AG04450 (cell line): Measurements from ENCODE around the gene AZI2. TPM values are rescaled to one million over a fixed set of nuclear protein-coding genes. Genes with fewer than 3 reads are reported as not detected.

ENCODE experiments used
- CTCF ChIA-PET: fragments of 300-600, 350-600 bp; formaldehyde crosslinking; extraction: SDS; loops from one replicate; lab custom pipeline; 2022; ENCODE audit warnings: antibody characterized with exemption, inconsistent platforms; lab: Charles Lee
- POLR2A ChIA-PET: fragments of 350-600 bp; formaldehyde crosslinking; extraction: SDS; loops from one replicate; lab custom pipeline; 2021; ENCODE audit warnings: antibody characterized with exemption, inconsistent platforms; lab: Yijun Ruan, JAX
- DNase-seq: peaks from one replicate; pipeline ENCODE4 v3.0.0-alpha.2; 2011; ENCODE audit warnings: low read depth, low spot score
- H3K27ac ChIP-seq: one replicate; pipeline ENCODE4 v1.5.1; 2012; ENCODE audit warnings: low read depth, low read length, control low read depth
- H3K27me3 ChIP-seq: one replicate; pipeline ENCODE4 v1.6.0; 2012; ENCODE audit warnings: low read length; ENCODE audit not compliant: control insufficient read depth, insufficient read depth
- H3K4me3 ChIP-seq: 2 replicates; pipeline ENCODE4 v1.5.1; 2011; ENCODE audit warnings: mild to moderate bottlenecking, low read depth, low read length, control low read depth
- H3K9me3 ChIP-seq: 2 replicates; pipeline ENCODE4 v1.5.1; 2012; ENCODE audit warnings: low read length; ENCODE audit not compliant: control insufficient read depth, insufficient read depth
- CTCF ChIP-seq: IDR thresholded peaks from 2 replicates; pipeline ENCODE4 v1.5.1; 2011; ENCODE audit warnings: low read depth, low read length, control low read depth, inconsistent platforms
- polyA minus RNA-seq: library from RNA; depleted of rRNA, polyadenylated mRNA; stranded (reverse); fragments of >200 nt; gene quantifications from 2 replicates; pipeline ENCODE4 v1.2.3, GENCODE V29; 2011; rRNA and poly(A)+ RNA removed
- polyA plus RNA-seq: library from polyadenylated mRNA; depleted of rRNA; stranded (reverse); fragments of >200 nt; gene quantifications from 2 replicates; pipeline ENCODE4 v1.2.3, GENCODE V29; 2011; rRNA removed

AZI2 gene
- polyA plus RNA-seq: 119 and 164 TPM in 2 replicates
- 37.5 and 79.5 TPM in 2 replicates for polyA minus RNA-seq

- CTCF ChIA-PET: interaction anchor here (1.0 to 2.2 kb wide), 4 partner anchors 14 to 637 kb away, joined by 3 to 8 read pairs (median 6); no protein-coding TSS in a partner anchor
- Histone ChIP-seq H3K9me3 (no peaks in the 10 kb centered on the region), H3K27ac (peak within 1 kb of the TSS; percentile 99), H3K27me3 (no peaks in the 10 kb centered on the region), H3K4me3 (peak within 1 kb of the TSS; percentile 84)
- peak; percentile 36; the same call in 1 of the 2 replicates for TF ChIP-seq CTCF
- POLR2A ChIA-PET: interaction anchor here (0.6 to 1.5 kb wide), 5 partner anchors 20 to 932 kb away, joined by 3 to 5 read pairs (median 3); partner anchors contain the start of genes RBMS3 and SLC4A7
- DNase-seq: peak; percentile 90
Observed at GRCh38 chr3:28348629-28349468, at the start of gene AZI2, which contains the start of gene ZCWPW2. AZI2 (minus strand) TSS chr3:28348824; CDS start chr3:28340617, 8,207 bp downstream. ZCWPW2 (plus strand) TSS chr3:28348721; CDS start chr3:28413069, 64,348 bp downstream.

GRCh38 chr3:28388978-28389377 is 40.4 kb upstream of the AZI2 start:
- CTCF ChIA-PET: interaction anchor here (1.5 kb wide), 1 partner anchor 13 kb away, joined by 3 read pairs; no protein-coding TSS in a partner anchor

GRCh38 chr3:28386049-28386448 is 37.4 kb upstream of the AZI2 start:
- Histone ChIP-seq H3K27me3 (no peaks in the 10 kb centered on the region), H3K27ac (no peak overlapping the region), H3K9me3 (no peaks in the 10 kb centered on the region), H3K4me3 (no peak overlapping the region)
- no peak for DNase-seq
- TF ChIP-seq CTCF: no peak
- CTCF ChIA-PET: no interaction called here
- POLR2A ChIA-PET: no interaction called here

More at GRCh38 chr3:28388978-28389377, 40.4 kb upstream of the AZI2 start:
- Histone ChIP-seq H3K9me3 (no peaks in the 10 kb centered on the region), H3K27me3 (no peaks in the 10 kb centered on the region), H3K27ac (no peak overlapping the region), H3K4me3 (no peak overlapping the region)
- POLR2A ChIA-PET: no interaction called here
- DNase-seq: no peak
- TF ChIP-seq CTCF: 0 out of 2 replicates have a peak, but pooled peaks have one; percentile 6

GRCh38 chr3:28376424-28376823 is 27.8 kb upstream of the AZI2 start:
- ChIA-PET POLR2A (no interaction called here), CTCF (interaction anchor here (0.6 kb wide), 1 partner anchor 364 kb away, joined by 3 read pairs; no protein-coding TSS in a partner anchor)
- Histone ChIP-seq H3K4me3 (no peak overlapping the region), H3K9me3 (no peaks in the 10 kb centered on the region), H3K27ac (no peak overlapping the region), H3K27me3 (no peaks in the 10 kb centered on the region)
- DNase-seq: peak; percentile 21
- no peak for TF ChIP-seq CTCF
